Measurements from ENCODE around the gene WDR27.

DNA sequence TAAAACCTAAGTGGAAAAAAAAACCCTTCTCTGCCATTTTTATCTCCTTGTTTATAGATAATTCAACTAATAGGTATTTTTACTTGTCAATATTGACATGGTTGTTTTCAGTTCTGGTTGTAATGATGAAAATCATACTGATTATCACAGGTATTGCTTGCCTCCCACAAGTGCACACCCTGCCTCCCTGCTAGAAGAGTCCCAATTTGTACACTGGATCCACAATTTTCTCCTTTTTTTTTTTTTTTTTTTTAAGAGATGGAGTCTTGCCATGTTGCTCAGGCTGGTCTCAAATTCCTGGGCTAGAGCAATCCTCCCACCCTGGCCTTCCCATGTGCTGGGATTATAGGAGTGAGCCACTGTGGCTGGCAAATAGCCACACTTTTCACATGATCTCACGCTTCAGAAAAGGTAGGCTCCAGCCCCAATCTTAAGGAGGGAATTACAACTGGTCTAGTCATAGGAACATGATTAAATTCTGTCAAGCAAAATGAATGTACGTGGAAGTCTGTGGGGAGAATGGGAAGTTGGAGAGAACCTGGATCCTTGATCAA lies 37.2 kb upstream of the WDR27 start:
- TF ChIP-seq, protein P1, sequence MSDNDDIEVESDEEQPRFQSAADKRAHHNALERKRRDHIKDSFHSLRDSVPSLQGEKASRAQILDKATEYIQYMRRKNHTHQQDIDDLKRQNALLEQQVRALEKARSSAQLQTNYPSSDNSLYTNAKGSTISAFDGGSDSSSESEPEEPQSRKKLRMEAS (IDR thresholded peaks at IDR 0.05), result no peak
- TF ChIP-seq GATA3 (IDR thresholded peaks at IDR 0.05; ENCODE audit: borderline replicate concordance) (no peak), PHF8 (IDR thresholded peaks at IDR 0.05; ENCODE audit: borderline replicate concordance, low read depth) (no peak)
- TF ChIP-seq, protein P2, sequence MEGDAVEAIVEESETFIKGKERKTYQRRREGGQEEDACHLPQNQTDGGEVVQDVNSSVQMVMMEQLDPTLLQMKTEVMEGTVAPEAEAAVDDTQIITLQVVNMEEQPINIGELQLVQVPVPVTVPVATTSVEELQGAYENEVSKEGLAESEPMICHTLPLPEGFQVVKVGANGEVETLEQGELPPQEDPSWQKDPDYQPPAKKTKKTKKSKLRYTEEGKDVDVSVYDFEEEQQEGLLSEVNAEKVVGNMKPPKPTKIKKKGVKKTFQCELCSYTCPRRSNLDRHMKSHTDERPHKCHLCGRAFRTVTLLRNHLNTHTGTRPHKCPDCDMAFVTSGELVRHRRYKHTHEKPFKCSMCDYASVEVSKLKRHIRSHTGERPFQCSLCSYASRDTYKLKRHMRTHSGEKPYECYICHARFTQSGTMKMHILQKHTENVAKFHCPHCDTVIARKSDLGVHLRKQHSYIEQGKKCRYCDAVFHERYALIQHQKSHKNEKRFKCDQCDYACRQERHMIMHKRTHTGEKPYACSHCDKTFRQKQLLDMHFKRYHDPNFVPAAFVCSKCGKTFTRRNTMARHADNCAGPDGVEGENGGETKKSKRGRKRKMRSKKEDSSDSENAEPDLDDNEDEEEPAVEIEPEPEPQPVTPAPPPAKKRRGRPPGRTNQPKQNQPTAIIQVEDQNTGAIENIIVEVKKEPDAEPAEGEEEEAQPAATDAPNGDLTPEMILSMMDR (IDR thresholded peaks at IDR 0.05), result no peak
